ENCODE results near the gene TMEM165.

DNA sequence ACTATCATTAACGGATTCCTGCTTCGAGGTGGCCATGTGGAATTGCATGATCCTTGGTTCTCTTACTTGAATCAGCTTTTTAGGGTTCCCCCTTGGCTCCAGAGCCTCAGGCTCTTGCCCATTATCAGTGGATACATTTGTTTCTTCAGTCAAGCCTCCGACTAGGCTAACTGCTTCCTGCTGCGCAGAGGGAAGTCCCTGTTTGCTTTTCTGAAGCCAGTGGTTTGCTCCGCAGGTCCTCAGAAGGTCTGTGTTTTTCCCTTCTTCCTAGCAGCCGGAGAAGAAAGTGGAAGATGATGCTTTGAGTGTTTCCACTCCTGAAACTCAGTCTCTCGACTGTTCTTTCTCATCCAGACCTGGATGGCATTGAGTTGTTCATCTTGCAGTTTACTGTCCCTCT lies 29.1 kb upstream of the TMEM165 start:
- no peak for TF ChIP-seq POLR2A (IDR thresholded peaks at IDR 0.05)
- TF ChIP-seq, protein P1, sequence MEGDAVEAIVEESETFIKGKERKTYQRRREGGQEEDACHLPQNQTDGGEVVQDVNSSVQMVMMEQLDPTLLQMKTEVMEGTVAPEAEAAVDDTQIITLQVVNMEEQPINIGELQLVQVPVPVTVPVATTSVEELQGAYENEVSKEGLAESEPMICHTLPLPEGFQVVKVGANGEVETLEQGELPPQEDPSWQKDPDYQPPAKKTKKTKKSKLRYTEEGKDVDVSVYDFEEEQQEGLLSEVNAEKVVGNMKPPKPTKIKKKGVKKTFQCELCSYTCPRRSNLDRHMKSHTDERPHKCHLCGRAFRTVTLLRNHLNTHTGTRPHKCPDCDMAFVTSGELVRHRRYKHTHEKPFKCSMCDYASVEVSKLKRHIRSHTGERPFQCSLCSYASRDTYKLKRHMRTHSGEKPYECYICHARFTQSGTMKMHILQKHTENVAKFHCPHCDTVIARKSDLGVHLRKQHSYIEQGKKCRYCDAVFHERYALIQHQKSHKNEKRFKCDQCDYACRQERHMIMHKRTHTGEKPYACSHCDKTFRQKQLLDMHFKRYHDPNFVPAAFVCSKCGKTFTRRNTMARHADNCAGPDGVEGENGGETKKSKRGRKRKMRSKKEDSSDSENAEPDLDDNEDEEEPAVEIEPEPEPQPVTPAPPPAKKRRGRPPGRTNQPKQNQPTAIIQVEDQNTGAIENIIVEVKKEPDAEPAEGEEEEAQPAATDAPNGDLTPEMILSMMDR (IDR thresholded peaks at IDR 0.05), result no peak
